Eye (tissue), 1 donor: Measurements from ENCODE around the gene LMBRD2.

Experiments used
- DNase-seq: peaks from one replicate; pipeline ENCODE4 v3.0.0-alpha.2; 2015

Gene LMBRD2

GRCh38 chr5:36099748-36100147, 51.9 kb downstream of the LMBRD2 start:
- DNase-seq, result no peak

- no peak for DNase-seq
Measured at GRCh38 chr5:36096486-36096885, 55.2 kb downstream of the LMBRD2 start.

- peak; percentile 52 for DNase-seq
Measured at GRCh38 chr5:36089989-36090388, 61.7 kb downstream of the LMBRD2 start.

GRCh38 chr5:36079200-36079781, 72.4 kb downstream of the LMBRD2 start:
- peak; percentile 79 for DNase-seq

- no peak for DNase-seq
Measured at GRCh38 chr5:36078430-36078829, 73.3 kb downstream of the LMBRD2 start.

GRCh38 chr5:36073595-36074216, 78.0 kb downstream of the LMBRD2 start:
- no peak for DNase-seq

- DNase-seq, result no peak
Measured at GRCh38 chr5:36070687-36071571, 80.8 kb downstream of the LMBRD2 start.

- DNase-seq, result no peak
Measured at GRCh38 chr5:36068751-36069281, 82.9 kb downstream of the LMBRD2 start.

- DNase-seq, result peak; percentile 64
Measured at GRCh38 chr5:36066540-36067210, 85.0 kb downstream of the LMBRD2 start, which contains the start of gene UGT3A2. UGT3A2 (minus strand) TSS chr5:36066882; CDS start chr5:36066789, 93 bp downstream.

- no peak for DNase-seq
Measured at GRCh38 chr5:36066001-36066539, 85.6 kb downstream of the LMBRD2 start.

GRCh38 chr5:36060420-36060887, 91.2 kb downstream of the LMBRD2 start:
- DNase-seq, result peak; percentile 10

- DNase-seq, result peak; percentile 19
Measured at GRCh38 chr5:36059571-36060419, 91.9 kb downstream of the LMBRD2 start.

- no peak for DNase-seq
Measured at GRCh38 chr5:36058776-36059175, 92.9 kb downstream of the LMBRD2 start.

GRCh38 chr5:36057386-36057785, 94.3 kb downstream of the LMBRD2 start:
- no peak for DNase-seq

- no peak for DNase-seq
Measured at GRCh38 chr5:36056422-36056821, 95.3 kb downstream of the LMBRD2 start.

GRCh38 chr5:36055984-36056383, 95.7 kb downstream of the LMBRD2 start:
- peak; percentile 19 for DNase-seq

GRCh38 chr5:36054647-36055046, 97.0 kb downstream of the LMBRD2 start:
- no peak for DNase-seq

GRCh38 chr5:36052538-36052937, 99.1 kb downstream of the LMBRD2 start:
- no peak for DNase-seq

- DNase-seq, result no peak
Measured at GRCh38 chr5:36049949-36050348, 101.7 kb downstream of the LMBRD2 start.
